Measurements from ENCODE around the gene SELENOI. TPM values are rescaled to one million over a fixed set of nuclear protein-coding genes. Genes with fewer than 3 reads are reported as not detected.

The SELENOI gene
- total and polyA plus RNA-seq, 2 of the 4 experiments (the other 2 are of a cell fraction), result 5.1 to 25.1 TPM

- ChIA-PET POLR2A (ENCODE audit: unreplicated experiment) (no interaction called here), CTCF (no interaction called here)
- H4K20me1 ChIP-seq (ENCODE audit: insufficient read depth, low read length), result no peaks in the 10 kb centered on the region
- H3K14ac ChIP-seq (replicated peaks; ENCODE audit: low read depth, low read length), result no peak overlapping the region
- H2AK9ac ChIP-seq (replicated peaks; ENCODE audit: low read depth, low read length, poor library complexity), result no peak overlapping the region
- no peaks in the 10 kb centered on the region for H3K79me1 ChIP-seq (ENCODE audit: low read depth in 1 of 2, low read length in 2 of 2)
- ATAC-seq (ENCODE audit: low read depth) (no peak), DNase-seq (no peak)
- intact Hi-C loops (cut with micrococcal nuclease) (no loop called here), in situ Hi-C loops (cut with MboI; ENCODE audit: low sequenced_read_pairs) (no loop called here), dilution Hi-C loops (cut with HindIII; ENCODE audit: low sequenced_read_pairs, unreplicated experiment) (no loop called here)
- H4K5ac ChIP-seq (ENCODE audit: low read depth, low read length), result no peak overlapping the region
- H3K56ac ChIP-seq (ENCODE audit: extremely low read depth, insufficient read depth, low read length), result no peak overlapping the region
- H3K4me2 ChIP-seq (ENCODE audit: low read depth, low read length), result no peak overlapping the region
- no peak overlapping the region for H2AFZ ChIP-seq (replicated peaks; ENCODE audit: low read length, poor library complexity)
- H3K36me3 ChIP-seq (ENCODE audit: control insufficient read depth, insufficient read depth, low read length), result no peaks in the 10 kb centered on the region
- 60% methylated on average over 4 of the region's 8 CpGs; no CpG with 5 or more reads in 1 of the 2 experiments for WGBS, 2 experiments (ENCODE audit: extremely low coverage in 2 of 2, insufficient read length in 1 of 2)
- no peak overlapping the region for H2AK5ac ChIP-seq (ENCODE audit: low read depth, low read length)
- H3K4me3 ChIP-seq (ENCODE audit: insufficient read depth, low read depth, low read length), result no peak overlapping the region
- H3K9me1 ChIP-seq (ENCODE audit: insufficient read depth, low read length), result no peaks in the 10 kb centered on the region
- no peak overlapping the region for H3K9ac ChIP-seq (ENCODE audit: low read depth, low read length)
- no peak overlapping the region for H3K18ac ChIP-seq (ENCODE audit: low read depth, low read length)
- no peak overlapping the region for H2BK5ac ChIP-seq (ENCODE audit: low read depth, low read length, poor library complexity, severe bottlenecking)
- TF ChIP-seq FOS (IDR thresholded peaks at IDR 0.05; ENCODE audit: low read depth, low read length) (no peak), MXI1 (IDR thresholded peaks at IDR 0.05; ENCODE audit: borderline replicate concordance, low read depth, low read length) (no peak)
- H2BK120ac ChIP-seq (ENCODE audit: low read depth, low read length), result no peak overlapping the region
- no peaks in the 10 kb centered on the region for H3K4me1 ChIP-seq (ENCODE audit: control insufficient read depth, insufficient read depth, low read length)
- BruUV-seq (replicated peaks), result no TSS peak
- H2BK15ac ChIP-seq (ENCODE audit: low read depth, low read length), result no peak overlapping the region
- no peak overlapping the region for H3K23ac ChIP-seq (ENCODE audit: low read depth, low read length)
- no peak overlapping the region for H3K4ac ChIP-seq (ENCODE audit: low read depth, low read length)
- H3K27ac ChIP-seq (ENCODE audit: insufficient read depth, low read length), result no peak overlapping the region
- H3K9me3 ChIP-seq (ENCODE audit: control insufficient read depth, insufficient read depth, low read length), result no peaks in the 10 kb centered on the region
- H2BK20ac ChIP-seq (ENCODE audit: low read depth, low read length), result no peak overlapping the region
- no peak overlapping the region for H4K91ac ChIP-seq (ENCODE audit: insufficient read depth, low read depth, low read length)
- H4K8ac ChIP-seq (ENCODE audit: low read depth in 2 of 2, low read length in 2 of 2), result no peak overlapping the region
- peaks cover 14% of the 10 kb centered on the region for H3K27me3 ChIP-seq (ENCODE audit: control insufficient read depth, insufficient read depth, low read length)
These were observed 84.0 kb downstream of the SELENOI start for GRCh38 chr2:26429779-26430578.
